HG02588 (cell line): ENCODE results near the gene CYYR1.
"Not testable (repeated sequence)": the region's sequence is repeated elsewhere in the genome, so short reads cannot be mapped to it uniquely, and the experiment has no call there.

Experiments used
- ATAC-seq: cut with Tn5 transposase; IDR thresholded peaks from one replicate; pipeline ENCODE4 v1.9.1; 2021; ENCODE audit warnings: mild to moderate bottlenecking, moderate library complexity; ENCODE audit not compliant: unreplicated experiment

Gene CYYR1

DNA sequence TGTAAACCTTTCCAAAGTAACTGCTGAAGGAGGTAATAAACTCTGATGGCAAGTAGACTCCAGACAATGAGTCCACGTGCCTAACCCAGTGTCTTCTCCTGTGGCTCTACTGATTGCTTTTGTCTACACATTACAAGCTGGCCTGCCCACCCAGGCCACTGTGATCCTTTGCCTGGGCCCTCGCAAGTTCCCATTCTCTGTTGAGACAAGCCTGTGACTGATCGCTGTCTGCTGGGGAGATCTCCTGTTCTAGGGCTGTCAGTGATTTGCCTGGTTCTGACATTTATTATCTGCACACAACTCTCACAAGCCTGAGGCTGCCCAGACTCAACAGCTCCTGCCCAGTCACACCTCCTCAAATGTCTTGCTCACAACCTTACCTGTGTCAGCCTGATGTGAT, 81.4 kb downstream of the CYYR1 start:
- ATAC-seq: no peak

- no peak for ATAC-seq
Observed at GRCh38 chr21:26490771-26491170, 82.3 kb downstream of the CYYR1 start.

DNA sequence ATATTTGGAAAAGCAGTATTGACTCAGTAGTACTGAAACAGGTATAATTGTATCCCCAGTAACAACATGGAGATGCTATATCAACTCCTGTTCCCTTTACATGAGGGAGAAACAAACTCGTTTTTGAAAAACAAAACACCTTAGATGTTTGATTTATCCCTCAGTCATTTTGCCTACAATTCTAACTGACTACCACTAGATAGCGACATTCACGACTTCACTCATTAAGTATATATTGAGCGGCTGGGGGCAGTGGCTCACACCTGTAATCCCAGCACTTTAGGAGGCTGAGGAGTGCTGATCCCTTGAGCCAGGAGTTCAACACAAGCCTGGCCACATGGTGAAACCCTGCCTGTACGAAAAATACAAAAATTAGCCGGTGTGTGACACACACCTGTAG, 83.3 kb downstream of the CYYR1 start:
- ATAC-seq: no peak

DNA sequence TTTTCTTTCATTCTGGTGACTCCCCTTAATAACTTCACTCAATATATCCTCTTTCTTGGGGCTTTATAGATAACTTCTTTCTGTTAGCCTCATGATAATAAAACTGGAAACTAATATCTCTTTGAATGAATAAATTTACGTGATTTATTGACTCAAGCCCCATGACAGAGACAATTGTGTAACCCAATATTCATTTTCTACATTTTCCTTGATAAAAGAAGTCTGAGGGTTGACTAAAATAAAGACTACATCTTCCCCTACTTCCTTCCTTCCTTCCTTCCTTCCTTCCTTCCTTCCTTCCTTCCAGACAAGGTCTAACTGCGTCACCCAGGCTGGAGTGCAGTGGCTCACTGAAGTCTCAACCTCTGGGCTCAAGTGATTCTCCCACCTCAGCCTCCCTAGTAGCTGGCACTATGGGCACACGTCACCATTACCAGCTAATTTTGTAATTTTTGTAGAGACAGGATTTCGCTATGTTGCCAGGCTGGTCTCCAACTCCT, 85.1 kb downstream of the CYYR1 start:
- ATAC-seq: no peak

DNA sequence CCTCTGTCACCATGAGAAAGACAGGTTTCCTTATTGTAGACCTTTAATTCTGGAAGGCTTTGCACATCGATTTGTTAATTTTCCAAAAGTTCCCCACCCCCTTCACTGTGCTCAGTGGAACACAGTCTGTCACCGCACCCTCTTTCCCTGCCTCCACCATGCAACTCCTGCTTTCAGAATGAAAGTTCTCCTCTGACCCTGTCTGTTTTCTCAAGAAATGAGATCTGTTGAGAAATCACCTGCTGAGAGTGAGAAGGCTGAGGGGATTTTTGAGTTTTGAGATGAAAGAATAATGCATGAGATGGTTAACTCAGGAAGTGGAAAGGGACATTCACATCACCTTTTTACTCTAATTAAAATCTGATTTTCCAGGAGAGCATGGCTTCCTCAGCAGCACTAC, 99.6 kb downstream of the CYYR1 start:
- ATAC-seq: no peak

GRCh38 chr21:26471099-26471471, 102.0 kb downstream of the CYYR1 start:
- ATAC-seq: no peak

DNA sequence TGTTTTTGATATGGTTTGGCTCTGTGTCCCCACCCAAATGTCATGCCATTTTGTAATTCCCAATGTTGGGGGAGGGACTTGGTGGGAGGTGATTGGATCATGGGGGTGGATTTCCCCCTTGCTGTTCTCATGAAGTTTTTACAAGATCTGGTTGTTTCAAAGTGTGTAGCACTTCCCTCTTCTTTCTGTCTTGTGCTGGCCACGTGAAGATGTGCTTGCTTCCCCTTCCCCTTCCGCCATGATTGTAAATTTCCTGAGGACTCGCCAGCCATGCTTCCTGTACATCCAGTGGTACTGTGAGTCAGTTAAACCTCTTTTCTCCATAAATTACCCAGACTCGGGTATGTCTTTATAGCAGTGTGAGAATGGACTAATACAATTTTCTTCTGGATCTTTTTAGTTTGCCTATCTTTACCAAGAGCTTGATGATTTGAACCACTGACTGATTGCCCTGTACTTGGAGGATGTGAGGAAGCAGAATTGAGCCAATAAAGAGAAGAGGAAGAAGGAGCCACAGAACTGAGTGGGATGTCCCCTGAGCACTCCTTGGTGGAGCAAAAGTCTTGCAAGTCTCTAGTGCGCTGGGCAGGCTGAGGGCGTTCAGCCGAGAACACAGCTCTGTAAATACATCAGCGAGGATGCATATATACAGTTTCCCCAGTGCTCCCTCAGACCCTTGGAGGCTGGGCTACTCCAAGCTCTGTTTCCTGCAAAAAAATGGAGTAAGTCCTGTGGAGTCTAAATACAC, 102.6 kb downstream of the CYYR1 start:
- ATAC-seq: no peak

GRCh38 chr21:26469789-26470188, 103.3 kb downstream of the CYYR1 start:
- no peak for ATAC-seq

- ATAC-seq: no peak
Observed at GRCh38 chr21:26465916-26466315, 107.2 kb downstream of the CYYR1 start.

DNA sequence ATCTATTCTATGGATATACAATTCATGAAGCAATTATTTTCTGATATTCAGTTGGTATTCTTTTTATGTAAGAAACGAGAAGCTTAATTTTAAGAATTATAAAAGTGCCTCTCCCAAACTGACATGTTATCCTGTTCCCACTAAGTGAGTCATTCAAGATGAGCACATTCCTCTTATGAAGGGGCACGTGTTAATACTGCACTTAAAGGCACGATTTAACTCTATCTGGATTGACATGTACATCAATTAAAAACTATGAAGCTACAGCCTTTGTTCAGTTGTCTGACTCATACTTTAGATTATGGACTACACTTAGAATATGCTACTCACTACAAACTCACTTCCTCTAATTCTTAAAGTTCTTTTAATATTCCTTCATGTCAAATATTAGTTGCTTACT, 111.6 kb downstream of the CYYR1 start:
- ATAC-seq: no peak

GRCh38 chr21:26460621-26461020, 112.5 kb downstream of the CYYR1 start:
- no peak for ATAC-seq

DNA sequence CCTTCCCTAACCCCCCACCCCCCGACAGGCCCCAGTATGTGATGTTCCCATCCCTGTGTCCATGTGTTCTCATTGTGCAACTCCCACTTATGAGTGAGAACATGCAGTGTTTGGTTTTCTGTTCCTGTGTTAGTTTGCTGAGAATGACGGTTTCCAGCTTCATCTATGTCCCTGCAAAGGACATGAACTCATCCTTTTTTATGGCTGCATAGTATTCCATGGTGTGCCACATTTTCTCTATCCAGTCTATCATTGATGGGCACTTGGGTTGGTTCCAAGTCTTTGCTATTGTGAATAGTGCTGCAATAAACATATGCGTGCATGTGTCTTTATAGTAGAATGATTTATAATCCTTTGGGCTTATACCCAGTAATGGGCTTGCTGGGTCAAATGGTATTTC, 114.2 kb downstream of the CYYR1 start:
- ATAC-seq: not testable (repeated sequence)

DNA sequence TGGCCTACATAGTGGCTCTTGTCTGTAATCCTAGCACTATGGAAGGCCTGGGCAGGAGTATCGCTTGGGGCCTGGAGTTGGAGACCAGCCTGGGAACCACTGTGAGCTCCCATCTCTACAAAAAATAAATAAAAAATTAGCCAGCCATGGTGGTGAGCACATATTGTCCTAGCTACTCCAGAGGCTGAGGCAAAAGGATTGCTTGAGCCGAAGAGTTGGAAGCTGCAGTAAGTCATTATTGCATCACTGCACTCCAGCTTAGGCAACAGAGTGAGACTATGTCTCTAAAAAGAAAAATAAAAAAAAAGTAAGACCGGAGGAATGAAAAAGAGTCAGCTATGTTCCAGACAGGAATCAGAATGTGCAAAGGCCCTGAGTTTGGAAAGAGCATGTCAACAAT, 115.3 kb downstream of the CYYR1 start:
- no peak for ATAC-seq

DNA sequence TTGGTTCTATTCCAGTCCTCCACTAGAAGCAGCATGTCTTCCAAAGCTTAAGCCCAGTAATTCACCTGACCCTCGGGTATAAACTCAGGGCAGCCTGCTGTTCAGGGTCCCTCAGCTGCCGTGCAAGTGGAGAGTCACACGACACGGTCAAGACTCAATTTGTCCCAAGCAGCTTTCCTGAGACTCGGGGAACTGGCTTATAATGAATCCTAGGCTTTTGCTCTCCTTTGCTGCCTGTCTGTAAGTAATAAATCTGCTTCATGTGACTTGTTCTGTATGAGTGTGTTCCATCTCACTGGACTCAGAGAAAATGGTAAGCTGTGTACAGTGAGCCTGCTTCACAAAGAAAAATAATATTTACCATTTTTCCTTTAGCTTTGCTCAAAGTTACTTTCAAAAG, 119.8 kb downstream of the CYYR1 start:
- ATAC-seq: no peak

DNA sequence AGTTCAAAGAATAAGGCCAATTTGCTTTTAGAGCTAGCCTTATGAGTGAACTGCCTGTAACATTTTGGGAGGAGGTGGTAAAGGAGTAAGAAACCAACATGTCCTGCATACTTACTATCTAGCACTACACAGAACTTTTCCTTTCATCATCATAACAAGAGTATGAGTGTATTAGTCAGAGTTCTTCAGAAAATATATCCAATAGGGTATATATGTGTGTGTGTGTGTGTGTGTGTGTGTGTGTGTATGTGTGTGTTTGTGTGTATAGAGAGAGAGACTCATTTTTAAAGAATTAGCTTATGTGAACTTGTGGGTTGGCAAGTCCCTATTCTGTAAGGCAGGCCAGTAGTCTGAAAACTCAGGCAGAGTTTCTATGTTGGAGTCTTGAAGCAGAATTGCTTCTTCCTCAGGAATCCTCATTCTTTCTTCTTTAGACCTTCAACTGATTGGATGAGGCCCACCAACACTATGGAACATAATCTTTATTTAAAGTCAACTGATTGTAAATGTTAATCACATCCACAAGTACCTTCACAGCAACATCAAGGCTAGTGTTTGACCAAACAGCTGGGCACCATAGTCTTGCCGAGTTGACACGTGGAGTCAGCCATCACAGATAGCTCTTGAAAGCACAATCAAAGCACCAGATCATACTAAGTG, 121.9 kb downstream of the CYYR1 start:
- no peak for ATAC-seq

DNA sequence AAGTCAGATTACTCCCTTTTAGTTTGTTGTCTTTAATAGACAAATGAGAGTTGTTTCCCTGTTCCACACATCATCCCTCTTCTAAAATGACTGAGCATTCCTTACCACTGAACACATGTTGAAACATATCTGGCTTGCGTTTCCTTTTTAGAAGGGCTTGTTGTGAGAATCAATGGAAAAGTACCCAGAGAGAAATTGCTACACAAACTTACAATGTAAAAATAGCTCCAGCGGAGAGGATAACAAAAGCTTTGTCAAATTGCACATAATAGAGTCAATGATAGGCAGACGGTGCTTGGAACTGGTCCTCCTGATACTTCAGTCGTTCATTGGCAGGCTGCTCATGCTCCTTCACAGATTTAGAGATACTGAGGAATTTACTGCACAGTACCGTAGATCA, 123.9 kb downstream of the CYYR1 start:
- ATAC-seq: no peak

- ATAC-seq: no peak
Observed at GRCh38 chr21:26448751-26449150, 124.3 kb downstream of the CYYR1 start.

DNA sequence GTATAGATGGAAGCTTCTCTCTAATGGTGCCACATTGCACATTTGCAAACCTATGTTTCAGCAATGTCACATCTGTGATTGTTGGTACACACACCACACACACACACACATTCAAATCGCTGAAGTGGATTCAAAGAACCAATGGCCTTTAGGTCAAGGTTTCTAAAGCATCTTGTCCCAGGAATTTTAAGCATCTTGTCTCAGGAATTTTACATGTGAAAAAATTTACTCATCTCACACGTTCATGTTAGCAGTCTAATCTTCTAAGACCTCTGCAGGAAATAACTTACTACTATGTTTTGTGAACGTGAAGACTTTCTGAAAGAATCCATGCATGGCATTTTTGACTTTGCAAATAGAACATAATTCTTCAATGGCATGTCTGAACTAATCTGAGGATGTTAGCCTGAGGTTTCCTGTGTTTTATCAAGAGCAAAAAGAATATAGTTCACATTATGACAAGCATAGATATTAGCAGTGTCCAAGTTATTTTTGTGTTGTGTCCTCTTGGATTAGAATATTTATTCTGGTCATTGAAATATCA, 125.1 kb downstream of the CYYR1 start:
- ATAC-seq: no peak

- no peak for ATAC-seq
Observed at GRCh38 chr21:26445440-26445839, 127.6 kb downstream of the CYYR1 start.

DNA sequence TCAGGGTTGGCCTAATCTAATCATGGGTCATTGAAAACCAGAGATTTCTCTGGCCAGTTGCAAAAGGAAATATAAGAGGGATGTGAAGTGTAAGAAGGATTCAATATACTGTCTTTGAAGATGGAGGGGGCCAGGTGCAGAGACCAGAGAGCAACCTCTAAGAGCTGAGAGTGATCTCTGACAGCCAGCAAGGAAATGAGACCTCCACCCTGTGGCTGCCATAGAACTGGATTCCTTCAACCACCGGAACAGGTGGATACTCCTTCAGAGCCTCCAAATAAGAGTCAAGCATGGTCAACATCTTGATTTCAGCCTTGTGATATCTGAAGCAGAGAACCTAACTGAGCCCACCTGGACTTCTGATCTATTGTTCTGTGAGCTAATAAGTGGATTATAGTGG, 128.4 kb downstream of the CYYR1 start:
- no peak for ATAC-seq

DNA sequence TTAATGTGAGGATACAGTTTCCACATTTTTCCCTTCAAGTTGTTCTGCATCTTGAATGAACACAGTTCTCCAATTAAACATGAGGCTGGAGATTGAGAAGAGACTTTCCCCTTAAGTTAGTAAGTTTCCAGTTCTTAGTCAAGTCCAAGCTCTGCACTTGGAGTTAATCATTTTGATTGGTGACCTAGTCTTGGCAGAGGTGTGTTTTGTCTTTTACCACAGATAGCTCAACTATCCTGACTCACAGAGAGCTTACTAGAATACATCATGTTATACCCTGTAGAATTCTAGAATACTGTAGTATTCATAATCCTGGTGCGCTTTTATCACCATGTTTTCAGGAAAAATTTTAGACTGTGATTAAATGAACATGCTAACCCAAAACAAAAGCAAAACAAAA, 129.2 kb downstream of the CYYR1 start:
- no peak for ATAC-seq

DNA sequence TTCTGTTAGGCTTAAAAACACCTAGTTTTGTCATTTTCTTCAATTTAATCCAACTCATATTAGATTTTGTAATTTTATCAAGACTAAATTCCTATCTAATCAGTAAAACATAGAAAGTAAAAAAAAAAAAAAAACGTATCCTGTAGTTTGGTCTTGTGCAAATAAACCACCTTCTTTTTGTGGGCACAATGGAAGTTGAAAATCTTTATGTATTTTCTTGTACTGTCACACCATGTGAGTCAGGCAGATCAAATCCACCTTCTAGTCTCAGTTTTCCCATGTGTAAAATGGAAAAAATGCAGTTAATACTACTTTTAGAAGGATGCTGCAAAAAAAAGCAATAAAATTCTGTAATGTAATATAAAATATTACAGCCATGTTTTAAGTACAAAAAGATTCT, 129.8 kb downstream of the CYYR1 start:
- ATAC-seq: no peak
